Psoas muscle (tissue), 8 donors: ENCODE measurements around the gene WDR35. TPM values are rescaled to one million over a fixed set of nuclear protein-coding genes. Genes with fewer than 3 reads are reported as not detected.

Experiments
- ATAC-seq, 4 donors: fragments of 200-7000 bp; cut with Tn5 transposase; one replicate each; pipeline ENCODE4 v1.9.1; 2020; ENCODE audit warnings: moderate library complexity in 3 of 4, mild to moderate bottlenecking in 2 of 4
- DNase-seq, 2 donors: peaks; one replicate each; pipeline ENCODE4 v3.0.0-alpha.2; 2020
- H3K27ac ChIP-seq: fragments of 200-600 bp; one replicate; pipeline ENCODE4 v1.8.0; 2022
- H3K27me3 ChIP-seq, 3 donors: fragments of 200-600 bp in 1 of 3; one replicate each; pipeline versions ENCODE4 v1.6.1 to v1.8.0; 2013 to 2022; ENCODE audit warnings: low read length in 2 of 3, mild to moderate bottlenecking in 2 of 3, moderate library complexity in 1 of 3; ENCODE audit not compliant: insufficient read depth in 3 of 3
- H3K36me3 ChIP-seq, 2 donors: fragments of 200-600 bp in 1 of 2; one replicate each; pipeline versions ENCODE4 v1.6.1 to v1.8.0; 2013 to 2022; ENCODE audit warnings: low read depth in 1 of 2, mild to moderate bottlenecking in 1 of 2, moderate library complexity in 1 of 2; ENCODE audit not compliant: insufficient read depth in 1 of 2
- H3K4me1 ChIP-seq: fragments of 200-600 bp; one replicate; pipeline ENCODE4 v1.8.0; 2022
- H3K4me3 ChIP-seq: fragments of 200-600 bp; one replicate; pipeline ENCODE4 v1.8.0; 2022; ENCODE audit warnings: mild to moderate bottlenecking
- H3K9me3 ChIP-seq: fragments of 200-600 bp; one replicate; pipeline ENCODE4 v1.8.0; 2022
- WGBS, 3 donors: extraction: QIAGEN DNeasy Blood & Tissue Kit; methylation state at CpG; one replicate each; pipeline versions ENCODE4 v1.1.6 to v1.1.7; 2013; 5-methylcytosine and 5-hydroxymethylcytosine counted together
- intact Hi-C, 2 donors: fragments of 100-400 bp; cut with DNase I; formaldehyde crosslinking; loops; one replicate each; pipeline versions ENCODE4 v1.11.0 to v1.14.2; 2022
- polyA plus RNA-seq, 3 donors: library from polyadenylated mRNA; stranded (reverse); fragments of 200-250 nt; gene quantifications; one replicate each; pipeline ENCODE4 v1.2.3, GENCODE V29; 2013
- total RNA-seq, 4 donors: library from RNA; stranded (reverse); fragmentation: NEBNext Ultra II Directional in 2 of 4; extraction: Animal tissue kit (Norgen Biotek cat#: 25700) in 2 of 4; gene quantifications; one replicate each; pipeline versions ENCODE4 v1.2.1 to v1.2.4, GENCODE V29; 2021 to 2023
- TF ChIP-seq, protein P1 (sequence below): fragments of 200-600 bp; IDR thresholded peaks from one replicate; pipeline ENCODE4 v1.8.0; 2022; ENCODE audit warnings: antibody characterized with exemption
- donor health status: healthy with polysubstance abuse.
- donor health status: DM: no; HTN: no; CAD: no; lungs with moderate emphysema.
- donor health status: Bipolar disorder and iron deficiency.
- donor health status: healthy.
- donor health status: DM: yes; HTN: yes; CAD: no.
- donor health status: DM: no; HTN: no; CAD: no.
- donor health status: DM: no; HTN: no; CAD: no.
- donor health status: DM: yes; HTN: yes; CAD: no.

Gene WDR35
- total and polyA plus RNA-seq, 7 donors, result 1.7 to 6.1 (median 3.4) TPM

GRCh38 chr2:19888831-19889230 is 101.1 kb downstream of the WDR35 start:
- Histone ChIP-seq H3K4me3 (no peak overlapping the region), H3K4me1 (no peaks in the 10 kb centered on the region), H3K9me3 (no peaks in the 10 kb centered on the region), H3K27me3 (no peaks in the 10 kb centered on the region), H3K36me3 (no peaks in the 10 kb centered on the region), H3K27ac (no peak overlapping the region)
- 83 to 87% (median 86%) methylated on average over 4 of the region's 4 CpGs for WGBS, 3 donors
- TF ChIP-seq, protein P1, sequence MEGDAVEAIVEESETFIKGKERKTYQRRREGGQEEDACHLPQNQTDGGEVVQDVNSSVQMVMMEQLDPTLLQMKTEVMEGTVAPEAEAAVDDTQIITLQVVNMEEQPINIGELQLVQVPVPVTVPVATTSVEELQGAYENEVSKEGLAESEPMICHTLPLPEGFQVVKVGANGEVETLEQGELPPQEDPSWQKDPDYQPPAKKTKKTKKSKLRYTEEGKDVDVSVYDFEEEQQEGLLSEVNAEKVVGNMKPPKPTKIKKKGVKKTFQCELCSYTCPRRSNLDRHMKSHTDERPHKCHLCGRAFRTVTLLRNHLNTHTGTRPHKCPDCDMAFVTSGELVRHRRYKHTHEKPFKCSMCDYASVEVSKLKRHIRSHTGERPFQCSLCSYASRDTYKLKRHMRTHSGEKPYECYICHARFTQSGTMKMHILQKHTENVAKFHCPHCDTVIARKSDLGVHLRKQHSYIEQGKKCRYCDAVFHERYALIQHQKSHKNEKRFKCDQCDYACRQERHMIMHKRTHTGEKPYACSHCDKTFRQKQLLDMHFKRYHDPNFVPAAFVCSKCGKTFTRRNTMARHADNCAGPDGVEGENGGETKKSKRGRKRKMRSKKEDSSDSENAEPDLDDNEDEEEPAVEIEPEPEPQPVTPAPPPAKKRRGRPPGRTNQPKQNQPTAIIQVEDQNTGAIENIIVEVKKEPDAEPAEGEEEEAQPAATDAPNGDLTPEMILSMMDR, result no peak
- ATAC-seq (peak in 2 of 4 donors; percentile 21 to 35), DNase-seq (no peak)
- intact Hi-C loops, result no loop called here

GRCh38 chr2:19887510-19887909 is 102.4 kb downstream of the WDR35 start:
- Histone ChIP-seq H3K4me1 (no peaks in the 10 kb centered on the region), H3K9me3 (no peaks in the 10 kb centered on the region), H3K27me3 (no peaks in the 10 kb centered on the region), H3K4me3 (no peak overlapping the region), H3K36me3 (no peaks in the 10 kb centered on the region), H3K27ac (no peak overlapping the region)
- DNase-seq (no peak), ATAC-seq (no peak)
- intact Hi-C loops, result no loop called here
- WGBS, 3 donors, result 81 to 86% (median 85%) methylated on average over 7 of the region's 7 CpGs
- TF ChIP-seq, protein P1, result no peak

- TF ChIP-seq, protein P1, result no peak
- ATAC-seq (peak in 1 of 4 donors; percentile 34), DNase-seq (no peak)
- Histone ChIP-seq H3K27me3 (no peaks in the 10 kb centered on the region), H3K9me3 (no peaks in the 10 kb centered on the region), H3K4me1 (no peaks in the 10 kb centered on the region), H3K4me3 (no peak overlapping the region), H3K27ac (no peak overlapping the region), H3K36me3 (no peaks in the 10 kb centered on the region)
- WGBS, 3 donors, result 30 to 58% (median 46%) methylated on average over 11 of the region's 11 CpGs
- intact Hi-C loops, result no loop called here
These were observed 103.6 kb downstream of the WDR35 start for GRCh38 chr2:19886261-19886660.

GRCh38 chr2:19885791-19886190 is 104.1 kb downstream of the WDR35 start:
- Histone ChIP-seq H3K27ac (no peak overlapping the region), H3K9me3 (no peaks in the 10 kb centered on the region), H3K27me3 (no peaks in the 10 kb centered on the region), H3K4me1 (no peaks in the 10 kb centered on the region), H3K36me3 (no peaks in the 10 kb centered on the region), H3K4me3 (no peak overlapping the region)
- WGBS, 3 donors, result 66 to 72% (median 67%) methylated on average over 7 of the region's 7 CpGs
- TF ChIP-seq, protein P1, result no peak
- DNase-seq, result no peak
- no peak for ATAC-seq
- intact Hi-C loops, result no loop called here

DNA sequence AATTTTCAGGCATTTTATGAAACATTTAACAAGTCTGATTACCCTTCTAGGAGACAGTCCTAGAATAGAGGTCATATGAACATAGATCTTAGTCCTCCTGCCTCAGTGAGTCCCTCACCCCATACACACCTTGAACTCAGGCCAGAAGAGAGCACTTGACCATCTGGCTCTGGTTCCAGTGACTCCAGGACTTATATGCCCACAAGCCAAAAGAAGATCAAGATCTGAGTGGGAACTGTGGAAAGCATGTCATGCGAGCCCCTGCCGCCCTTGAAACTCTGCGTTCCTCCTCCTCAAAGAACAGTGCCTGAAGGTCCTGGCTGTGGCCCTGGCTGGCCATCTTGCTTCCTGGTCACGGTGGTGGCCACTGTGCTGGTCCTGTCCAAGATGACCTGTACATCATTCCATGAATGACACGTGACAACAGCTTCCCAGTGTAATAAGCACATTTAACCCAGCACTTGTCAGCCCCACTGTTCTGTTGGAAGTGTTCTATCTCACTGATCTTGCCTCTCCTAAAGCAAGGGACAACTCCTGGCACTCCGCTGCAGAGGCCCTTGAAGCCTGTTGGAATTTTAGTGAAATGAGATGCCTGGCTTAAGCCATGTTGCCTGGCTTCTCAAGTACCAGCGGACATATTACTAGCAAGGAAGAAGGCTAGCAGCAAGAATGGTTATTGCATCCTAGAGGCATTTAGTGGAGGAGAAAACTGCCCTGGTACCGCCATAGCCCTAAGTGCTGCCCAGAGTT is 105.8 kb downstream of the WDR35 start:
- Histone ChIP-seq H3K4me1 (no peaks in the 10 kb centered on the region), H3K4me3 (no peak overlapping the region), H3K36me3 (no peaks in the 10 kb centered on the region), H3K27ac (no peak overlapping the region), H3K9me3 (no peaks in the 10 kb centered on the region), H3K27me3 (no peaks in the 10 kb centered on the region)
- 79 to 91% (median 88%) methylated on average over 8 of the region's 8 CpGs for WGBS, 3 donors
- ATAC-seq, result no peak
- intact Hi-C loops, result no loop called here
- no peak for DNase-seq
- TF ChIP-seq, protein P1, result no peak
